Lower leg skin (tissue), 4 donors: Measurements from ENCODE around the gene GPC6. TPM values are rescaled to one million over a fixed set of nuclear protein-coding genes. Genes with fewer than 3 reads are reported as not detected.

ENCODE experiments used
- DNase-seq, 2 donors: peaks; one replicate each; pipeline ENCODE4 v3.0.0-alpha.2; 2019; ENCODE audit warnings: low spot score in 2 of 2
- H3K4me3 ChIP-seq: fragments of 200-600 bp; sonication (generic); 2 replicates; pipeline ENCODE4 v1.5.1; 2017; ENCODE audit warnings: mild to moderate bottlenecking, low read depth; ENCODE audit not compliant: poor library complexity, severe bottlenecking
- POLR2A ChIP-seq, 2 donors: fragments of 450-650 bp; IDR thresholded peaks; one replicate each; pipeline ENCODE4 v1.6.1; 2016 to 2017; ENCODE audit warnings: antibody characterized with exemption in 2 of 2, mild to moderate bottlenecking in 1 of 2, moderate library complexity in 1 of 2
- WGBS, 2 donors: methylation state at CpG; one replicate each; pipeline ENCODE4 v1.1.5; 2018; 5-methylcytosine and 5-hydroxymethylcytosine counted together
- intact Hi-C: fragments of 100-400 bp; cut with DNase I; formaldehyde crosslinking; loops from one replicate; pipeline ENCODE4 v1.15.0; 2023; ENCODE audit warnings: low total_unique reads
- total RNA-seq, 4 donors: library from RNA; depleted of rRNA; stranded (reverse); fragments of >200 nt; gene quantifications; one replicate each; pipeline ENCODE4 v1.1.0, GENCODE V29; 2016
- TF ChIP-seq, protein P1 (sequence below), 3 donors: fragments of 450-650 bp; IDR thresholded peaks; one replicate each; pipeline ENCODE4 v1.5.1; 2016; ENCODE audit warnings: antibody characterized with exemption in 3 of 3, mild to moderate bottlenecking in 3 of 3, moderate library complexity in 2 of 3

GPC6 gene
- total RNA-seq, 4 donors from 2014 or later: 1.4 to 5.2 (median 2.5) TPM

- intact Hi-C loops: no loop called here
- no peak for DNase-seq
- WGBS, 2 donors: 83 to 87% methylated on average over 4 of the region's 4 CpGs
- no peak overlapping the region for H3K4me3 ChIP-seq
- TF ChIP-seq, protein P1, sequence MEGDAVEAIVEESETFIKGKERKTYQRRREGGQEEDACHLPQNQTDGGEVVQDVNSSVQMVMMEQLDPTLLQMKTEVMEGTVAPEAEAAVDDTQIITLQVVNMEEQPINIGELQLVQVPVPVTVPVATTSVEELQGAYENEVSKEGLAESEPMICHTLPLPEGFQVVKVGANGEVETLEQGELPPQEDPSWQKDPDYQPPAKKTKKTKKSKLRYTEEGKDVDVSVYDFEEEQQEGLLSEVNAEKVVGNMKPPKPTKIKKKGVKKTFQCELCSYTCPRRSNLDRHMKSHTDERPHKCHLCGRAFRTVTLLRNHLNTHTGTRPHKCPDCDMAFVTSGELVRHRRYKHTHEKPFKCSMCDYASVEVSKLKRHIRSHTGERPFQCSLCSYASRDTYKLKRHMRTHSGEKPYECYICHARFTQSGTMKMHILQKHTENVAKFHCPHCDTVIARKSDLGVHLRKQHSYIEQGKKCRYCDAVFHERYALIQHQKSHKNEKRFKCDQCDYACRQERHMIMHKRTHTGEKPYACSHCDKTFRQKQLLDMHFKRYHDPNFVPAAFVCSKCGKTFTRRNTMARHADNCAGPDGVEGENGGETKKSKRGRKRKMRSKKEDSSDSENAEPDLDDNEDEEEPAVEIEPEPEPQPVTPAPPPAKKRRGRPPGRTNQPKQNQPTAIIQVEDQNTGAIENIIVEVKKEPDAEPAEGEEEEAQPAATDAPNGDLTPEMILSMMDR (IDR thresholded peaks at IDR 0.05): no peak
- no peak for TF ChIP-seq POLR2A (IDR thresholded peaks at IDR 0.05)
These were observed 172.6 kb downstream of the GPC6 start for GRCh38 chr13:93399212-93399611.

DNA sequence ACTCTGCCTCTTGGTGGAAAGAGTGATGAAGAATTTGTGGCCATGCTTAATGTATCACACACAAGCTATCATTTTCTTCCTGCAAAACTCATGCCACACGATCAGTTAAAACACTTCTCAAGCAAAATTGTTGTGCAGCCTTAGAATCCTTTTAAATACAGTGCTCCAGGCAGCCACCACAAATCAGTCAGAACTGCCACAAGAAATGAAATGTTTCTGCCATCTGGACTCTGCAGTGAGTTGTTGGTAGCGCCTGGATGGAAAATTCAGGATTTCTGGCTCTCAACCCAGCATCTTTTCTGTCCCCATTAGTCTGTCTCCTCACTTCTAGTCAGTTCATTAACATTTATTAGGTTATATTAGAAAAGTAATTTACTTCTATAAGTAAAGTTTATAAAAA lies 179.5 kb downstream of the GPC6 start:
- no peak for TF ChIP-seq POLR2A (IDR thresholded peaks at IDR 0.05)
- TF ChIP-seq, protein P1 (IDR thresholded peaks at IDR 0.05): no peak
- no peak for DNase-seq
- WGBS, 2 donors: 75% methylated on average over 2 of the region's 2 CpGs
- intact Hi-C loops: no loop called here
- no peak overlapping the region for H3K4me3 ChIP-seq

DNA sequence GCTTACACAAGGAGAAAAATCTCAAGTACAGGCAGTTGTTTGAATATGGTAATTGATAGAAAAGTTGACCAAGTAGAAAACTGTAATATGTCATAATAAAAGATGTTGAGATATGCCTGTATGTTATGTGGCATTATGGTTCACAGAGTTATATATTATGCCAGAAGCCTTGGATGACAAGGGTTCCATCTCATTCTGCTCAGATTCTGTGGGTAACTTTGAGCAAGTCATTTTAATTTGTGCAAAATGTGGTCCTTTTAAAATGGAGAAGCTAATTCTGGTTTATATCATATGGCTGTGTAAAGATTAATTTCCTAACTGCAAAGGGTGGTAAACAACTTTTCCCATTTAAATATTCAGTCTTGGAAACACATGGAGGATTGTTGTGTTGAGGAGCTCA lies 180.9 kb downstream of the GPC6 start:
- no peak for TF ChIP-seq POLR2A (IDR thresholded peaks at IDR 0.05)
- TF ChIP-seq, protein P1 (IDR thresholded peaks at IDR 0.05): no peak
- DNase-seq: no peak
- intact Hi-C loops: no loop called here
- H3K4me3 ChIP-seq: no peak overlapping the region

GRCh38 chr13:93409001-93409400 lies 182.4 kb downstream of the GPC6 start:
- DNase-seq: no peak
- intact Hi-C loops: no loop called here
- WGBS, 2 donors: 88% methylated on average over 3 of the region's 3 CpGs
- no peak overlapping the region for H3K4me3 ChIP-seq
- TF ChIP-seq POLR2A (IDR thresholded peaks at IDR 0.05): no peak
- TF ChIP-seq, protein P1 (IDR thresholded peaks at IDR 0.05): no peak

- TF ChIP-seq POLR2A (IDR thresholded peaks at IDR 0.05): no peak
- TF ChIP-seq, protein P1 (IDR thresholded peaks at IDR 0.05): no peak
- H3K4me3 ChIP-seq: no peak overlapping the region
- DNase-seq: no peak
- intact Hi-C loops: loop anchor here (10.0 kb wide), 1 partner anchor 865 kb away; no protein-coding TSS in a partner anchor
These were observed 183.2 kb downstream of the GPC6 start for GRCh38 chr13:93409816-93410215.

DNA sequence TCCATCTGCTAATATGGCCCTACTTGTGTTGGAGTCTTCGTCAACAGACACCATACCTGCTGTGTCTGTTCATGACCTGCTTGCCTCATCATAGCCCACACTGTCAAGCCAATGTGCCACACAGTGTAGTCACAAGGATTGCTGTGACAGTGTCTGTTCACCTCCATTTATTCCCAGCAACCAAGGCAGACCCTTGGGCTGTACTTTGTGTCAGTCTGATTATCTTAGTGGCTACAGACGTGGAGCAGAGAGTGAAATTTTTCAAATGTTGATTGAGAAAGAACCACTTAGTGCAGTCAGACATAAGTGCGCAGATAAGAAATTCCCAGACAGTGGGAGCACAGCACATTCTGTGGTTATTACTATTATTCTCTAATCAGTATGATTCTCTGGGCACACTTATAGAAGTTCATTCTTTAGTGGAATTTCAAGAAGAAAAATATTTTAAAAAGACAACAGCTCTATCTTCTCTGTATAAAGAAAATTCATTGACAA lies 184.6 kb downstream of the GPC6 start:
- TF ChIP-seq, protein P1 (IDR thresholded peaks at IDR 0.05): no peak
- TF ChIP-seq POLR2A (IDR thresholded peaks at IDR 0.05): no peak
- 92 to 96% methylated on average over 3 of the region's 3 CpGs for WGBS, 2 donors

More for the DNA sequence above, 184.6 kb downstream of the GPC6 start:
- DNase-seq: no peak
- no peak overlapping the region for H3K4me3 ChIP-seq
- intact Hi-C loops: loop anchor here (10.0 kb wide), 1 partner anchor 864 kb away; no protein-coding TSS in a partner anchor
